HG02870 (cell line): ENCODE measurements around the gene AADAC.
"Not testable (repeated sequence)": the region's sequence is repeated elsewhere in the genome, so short reads cannot be mapped to it uniquely, and the experiment has no call there.

Experiments
- ATAC-seq: cut with Tn5 transposase; IDR thresholded peaks from one replicate; pipeline ENCODE4 v1.9.1; 2021; ENCODE audit warnings: mild to moderate bottlenecking, moderate library complexity; ENCODE audit not compliant: unreplicated experiment

Gene AADAC

GRCh38 chr3:151813799-151814198, at the start of gene AADAC:
TSS of gene AADAC (plus strand) at chr3:151814116. CDS start at chr3:151814163, 47 bp downstream.
- no peak for ATAC-seq

GRCh38 chr3:151764699-151765098, 49.2 kb upstream of the AADAC start:
- ATAC-seq: not testable (repeated sequence)

- ATAC-seq: no peak
Measured at GRCh38 chr3:151765685-151766084, 48.2 kb upstream of the AADAC start.

DNA sequence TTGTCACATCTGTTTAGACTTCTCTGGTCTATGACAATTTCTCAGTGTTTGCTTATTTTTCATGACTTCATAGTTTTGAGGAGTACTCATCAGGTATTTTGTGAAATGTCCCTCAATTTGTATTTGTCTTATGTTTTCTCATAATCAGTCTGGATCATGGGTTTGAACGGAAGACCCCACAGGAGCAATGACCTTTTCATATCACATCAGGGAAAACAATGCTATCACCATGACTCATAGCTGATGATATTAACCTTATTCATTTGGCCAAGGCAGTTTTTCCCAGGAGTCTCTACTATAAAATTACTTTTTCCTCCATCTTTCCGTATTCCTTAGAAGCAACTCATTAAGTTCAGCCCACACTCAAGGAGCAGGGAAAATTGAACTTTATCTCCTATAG, 47.5 kb upstream of the AADAC start:
- ATAC-seq: no peak

DNA sequence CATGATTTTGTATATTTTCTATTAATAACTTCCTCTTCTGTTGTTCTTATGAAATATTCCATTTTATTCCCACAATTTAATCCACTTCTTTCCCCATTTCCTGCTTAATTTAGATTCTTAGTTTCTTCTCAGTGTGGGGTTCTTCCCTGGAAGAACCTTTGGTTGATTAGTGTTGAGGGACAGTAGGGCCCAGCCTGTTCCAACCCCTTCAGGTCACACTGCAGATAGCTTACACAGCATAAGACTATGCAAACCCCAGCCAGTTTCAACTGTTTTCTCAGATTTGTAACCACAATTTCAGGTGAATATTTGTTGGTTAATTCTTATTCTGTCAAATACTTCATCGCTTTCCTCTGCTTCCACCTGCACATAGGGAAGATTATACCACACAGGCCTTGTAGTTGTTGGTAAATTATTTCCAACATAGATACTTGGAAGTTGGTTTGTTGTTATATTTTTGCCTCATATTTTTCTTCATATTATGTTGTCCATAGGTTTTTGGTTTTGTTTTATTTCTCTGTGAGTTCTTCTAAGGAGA, 45.5 kb upstream of the AADAC start:
- ATAC-seq: no peak

- ATAC-seq: no peak
Measured at GRCh38 chr3:151769175-151769574, 44.7 kb upstream of the AADAC start.

GRCh38 chr3:151770956-151771355, 43.0 kb upstream of the AADAC start:
- ATAC-seq: no peak

- no peak for ATAC-seq
Measured at GRCh38 chr3:151772825-151773480, 41.0 kb upstream of the AADAC start.

- no peak for ATAC-seq
Measured at GRCh38 chr3:151774235-151774634, 39.7 kb upstream of the AADAC start.

GRCh38 chr3:151774910-151775309, 39.0 kb upstream of the AADAC start:
- ATAC-seq: no peak

GRCh38 chr3:151775314-151776258, 38.3 kb upstream of the AADAC start:
- no peak for ATAC-seq

GRCh38 chr3:151776259-151776740, 37.6 kb upstream of the AADAC start:
- ATAC-seq: no peak

GRCh38 chr3:151777880-151778279, 36.0 kb upstream of the AADAC start:
- ATAC-seq: no peak

DNA sequence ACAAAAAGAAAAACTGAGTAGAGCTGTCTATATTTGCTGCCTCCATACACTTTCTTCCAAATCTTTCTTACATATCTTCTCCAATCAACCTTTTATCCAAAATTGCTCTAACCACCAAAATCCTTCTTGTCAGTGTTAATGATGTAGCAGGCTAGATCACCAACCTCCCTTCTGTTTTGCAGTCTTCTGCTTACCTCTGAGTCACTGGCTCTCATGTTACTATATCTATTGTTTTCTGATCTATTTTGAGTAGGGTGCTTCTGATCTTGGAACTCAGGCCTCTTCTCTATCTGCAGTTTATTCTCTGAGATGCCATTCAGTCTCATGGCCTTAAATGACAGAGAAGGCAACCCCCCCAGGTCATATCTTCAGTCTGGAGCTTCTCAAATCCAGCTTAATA, 26.3 kb upstream of the AADAC start:
- ATAC-seq: no peak

GRCh38 chr3:151788401-151788800, 25.5 kb upstream of the AADAC start:
- ATAC-seq: no peak

GRCh38 chr3:151789853-151790463, 24.0 kb upstream of the AADAC start:
- no peak for ATAC-seq

DNA sequence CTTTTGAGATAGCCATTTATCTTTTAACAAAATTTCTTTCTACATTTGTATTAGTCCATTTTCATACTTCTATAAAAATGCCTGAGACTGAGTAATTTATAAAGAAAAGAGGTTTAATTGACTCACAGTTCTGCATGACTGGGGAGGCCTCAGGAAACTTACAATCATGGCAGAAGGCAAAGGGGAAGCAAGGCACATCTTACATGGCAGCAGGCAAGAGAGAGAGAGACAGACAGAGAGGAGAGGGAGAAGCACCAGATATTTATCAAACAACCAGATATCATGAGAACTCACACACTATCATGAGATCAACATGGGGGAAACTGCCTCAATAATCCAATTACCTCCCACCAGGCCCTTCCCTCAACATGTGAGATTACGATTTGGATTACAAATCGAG, 23.2 kb upstream of the AADAC start:
- ATAC-seq: not testable (repeated sequence)

GRCh38 chr3:151792411-151792810, 21.5 kb upstream of the AADAC start:
- no peak for ATAC-seq

DNA sequence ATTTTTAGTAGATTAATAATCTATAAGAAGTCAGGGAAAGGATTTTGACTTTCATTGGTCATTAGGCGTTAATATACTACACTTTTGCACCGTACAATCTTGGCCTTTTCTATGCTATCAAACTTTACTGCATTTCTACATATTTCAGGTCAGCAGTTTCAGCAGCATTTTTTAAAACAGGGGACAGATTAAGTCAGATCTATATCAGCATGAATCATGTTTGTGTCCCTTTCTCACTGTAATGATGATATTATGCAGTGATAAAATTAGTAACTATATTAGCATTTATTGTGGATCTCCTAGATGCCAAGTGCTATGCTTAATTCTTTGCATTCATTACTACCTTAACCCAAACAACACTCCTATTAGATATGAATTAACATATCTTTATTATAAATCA, 20.3 kb upstream of the AADAC start:
- no peak for ATAC-seq

- no peak for ATAC-seq
Measured at GRCh38 chr3:151794080-151794479, 19.8 kb upstream of the AADAC start.

DNA sequence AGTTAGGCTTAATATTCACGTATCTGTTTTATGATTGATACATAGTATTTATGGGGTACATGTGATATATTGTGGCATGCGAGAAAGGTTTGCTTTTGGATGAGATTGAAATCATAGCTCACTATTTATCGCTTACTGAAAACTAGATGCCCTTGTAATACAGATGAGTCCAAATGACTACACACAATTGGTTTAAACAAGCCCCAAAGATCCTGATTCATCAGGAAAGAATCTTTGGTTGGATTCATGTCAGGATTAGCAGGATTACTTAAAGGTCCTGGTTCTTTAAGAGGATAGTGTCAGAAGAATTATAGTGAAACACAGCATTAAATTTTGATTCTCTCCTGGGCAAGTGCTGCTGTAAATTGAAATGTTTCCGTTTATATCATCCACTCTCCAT, 18.6 kb upstream of the AADAC start:
- no peak for ATAC-seq
